Fibroblast of pulmonary artery (primary cell): Measurements from ENCODE around the gene ZFHX3.

ENCODE experiments used
- DNase-seq: peaks from one replicate; pipeline ENCODE4 v3.0.0-alpha.2; 2010; ENCODE audit warnings: low read depth
- H3K4me3 ChIP-seq: replicated peaks from 2 replicates; pipeline ENCODE4 v1.5.1; 2011; ENCODE audit warnings: low read depth, mild to moderate bottlenecking, control low read depth, low read length, moderate library complexity
- TF ChIP-seq, protein P1 (sequence below): IDR thresholded peaks from 2 replicates; pipeline ENCODE4 v1.5.1; 2011; ENCODE audit warnings: mild to moderate bottlenecking, control low read depth, low read length, inconsistent platforms; ENCODE audit errors: missing control alignments

ZFHX3 gene

DNA sequence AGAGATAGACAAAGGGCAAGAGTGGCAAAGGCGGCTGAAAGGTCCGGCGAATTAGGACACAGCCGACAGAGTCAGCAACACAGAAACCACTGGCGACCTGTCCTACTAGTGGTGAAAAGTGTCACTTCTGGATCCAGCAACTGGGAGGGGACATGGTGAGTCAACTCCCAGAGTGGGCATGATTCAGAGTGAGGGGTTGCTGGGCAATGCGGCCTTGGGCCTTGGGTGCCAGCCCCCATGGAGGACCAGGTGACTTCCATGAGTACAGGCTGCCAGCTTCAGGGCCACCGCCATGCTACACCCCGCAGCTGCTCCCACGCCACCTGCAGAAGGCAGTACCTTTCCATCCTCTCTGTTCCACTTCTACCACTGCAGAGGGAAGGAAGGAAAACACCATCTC, 110.6 kb downstream of the ZFHX3 start:
- TF ChIP-seq, protein P1, sequence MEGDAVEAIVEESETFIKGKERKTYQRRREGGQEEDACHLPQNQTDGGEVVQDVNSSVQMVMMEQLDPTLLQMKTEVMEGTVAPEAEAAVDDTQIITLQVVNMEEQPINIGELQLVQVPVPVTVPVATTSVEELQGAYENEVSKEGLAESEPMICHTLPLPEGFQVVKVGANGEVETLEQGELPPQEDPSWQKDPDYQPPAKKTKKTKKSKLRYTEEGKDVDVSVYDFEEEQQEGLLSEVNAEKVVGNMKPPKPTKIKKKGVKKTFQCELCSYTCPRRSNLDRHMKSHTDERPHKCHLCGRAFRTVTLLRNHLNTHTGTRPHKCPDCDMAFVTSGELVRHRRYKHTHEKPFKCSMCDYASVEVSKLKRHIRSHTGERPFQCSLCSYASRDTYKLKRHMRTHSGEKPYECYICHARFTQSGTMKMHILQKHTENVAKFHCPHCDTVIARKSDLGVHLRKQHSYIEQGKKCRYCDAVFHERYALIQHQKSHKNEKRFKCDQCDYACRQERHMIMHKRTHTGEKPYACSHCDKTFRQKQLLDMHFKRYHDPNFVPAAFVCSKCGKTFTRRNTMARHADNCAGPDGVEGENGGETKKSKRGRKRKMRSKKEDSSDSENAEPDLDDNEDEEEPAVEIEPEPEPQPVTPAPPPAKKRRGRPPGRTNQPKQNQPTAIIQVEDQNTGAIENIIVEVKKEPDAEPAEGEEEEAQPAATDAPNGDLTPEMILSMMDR: no peak

DNA sequence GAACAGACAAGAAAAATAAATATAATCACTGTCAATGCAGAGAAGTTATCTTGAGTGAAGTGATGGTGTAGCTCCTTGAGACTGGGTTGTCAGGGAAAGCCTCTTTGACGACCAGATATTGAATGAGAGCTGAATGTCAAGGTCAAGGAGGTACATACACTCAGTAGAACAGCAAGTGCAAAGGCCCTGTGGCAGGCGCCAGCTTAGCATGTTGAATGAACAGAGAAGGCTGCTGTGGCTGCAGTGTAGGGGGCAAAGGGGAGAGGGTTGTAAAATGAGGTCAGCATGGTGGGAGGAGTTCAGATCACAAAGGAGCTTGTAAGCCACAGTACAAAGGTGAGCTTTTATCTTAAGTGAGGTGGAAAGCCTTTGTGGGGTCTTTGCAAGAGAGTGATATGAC, 111.5 kb downstream of the ZFHX3 start:
- TF ChIP-seq, protein P1: no peak
- DNase-seq: no peak
- H3K4me3 ChIP-seq: no peak overlapping the region

More for the DNA sequence above, 110.6 kb downstream of the ZFHX3 start:
- no peak overlapping the region for H3K4me3 ChIP-seq
- no peak for DNase-seq

DNA sequence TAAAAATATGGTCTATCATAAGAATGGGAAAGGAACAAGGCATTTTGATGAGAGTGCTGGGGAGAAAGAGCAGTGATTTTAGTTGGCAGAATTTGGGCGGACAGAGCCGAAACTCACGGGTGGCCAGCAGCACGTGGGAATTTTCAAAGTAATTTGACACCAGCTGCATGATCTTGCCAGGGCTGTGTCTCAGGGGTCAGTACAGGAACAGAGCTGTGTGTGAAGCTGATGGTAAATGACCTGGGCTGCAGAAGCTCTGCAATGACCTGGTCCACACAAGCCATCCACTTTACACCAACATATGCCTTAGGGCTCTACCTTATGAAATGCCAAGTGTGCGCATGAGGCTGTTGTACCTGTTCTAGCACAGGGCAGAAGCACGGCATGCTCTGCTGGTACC, 112.0 kb downstream of the ZFHX3 start:
- no peak for DNase-seq
- H3K4me3 ChIP-seq: no peak overlapping the region
- TF ChIP-seq, protein P1: no peak

DNA sequence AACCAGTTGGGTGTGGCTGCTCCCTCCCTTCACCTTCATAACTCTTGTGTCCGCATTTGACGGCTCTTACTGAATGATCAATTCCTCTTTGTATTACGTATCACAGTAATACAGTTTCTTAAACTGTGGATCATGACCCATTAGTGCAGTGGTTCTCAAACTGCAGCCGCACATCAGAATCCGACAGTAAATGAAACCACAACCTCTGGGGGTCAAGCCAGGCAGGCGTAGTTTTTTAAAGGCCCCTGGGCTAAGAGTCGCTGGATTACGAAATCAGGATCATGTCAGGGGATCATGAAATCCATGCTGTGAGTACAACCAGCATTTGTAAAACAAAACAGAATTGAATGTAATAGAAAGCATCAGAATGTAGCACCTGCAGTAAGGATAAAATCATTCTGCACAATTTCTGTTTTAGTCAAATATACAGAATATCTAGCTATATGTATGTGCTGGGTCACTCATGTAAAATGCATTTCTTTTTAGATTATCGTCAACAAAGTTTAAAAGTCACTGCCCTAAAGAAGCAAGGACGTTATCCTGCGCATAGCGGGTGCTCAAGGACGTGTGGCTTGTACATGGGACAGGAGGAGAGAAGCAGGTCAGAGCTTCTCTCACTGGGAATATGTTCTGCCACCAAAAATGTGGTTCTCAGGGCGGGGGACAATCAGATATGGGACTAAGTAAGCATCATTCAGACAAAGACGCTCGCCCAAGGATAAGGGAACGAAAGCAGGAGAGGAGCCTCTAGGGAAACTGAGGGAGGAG, 113.1 kb downstream of the ZFHX3 start:
- no peak for DNase-seq
- no peak overlapping the region for H3K4me3 ChIP-seq
- TF ChIP-seq, protein P1: no peak

DNA sequence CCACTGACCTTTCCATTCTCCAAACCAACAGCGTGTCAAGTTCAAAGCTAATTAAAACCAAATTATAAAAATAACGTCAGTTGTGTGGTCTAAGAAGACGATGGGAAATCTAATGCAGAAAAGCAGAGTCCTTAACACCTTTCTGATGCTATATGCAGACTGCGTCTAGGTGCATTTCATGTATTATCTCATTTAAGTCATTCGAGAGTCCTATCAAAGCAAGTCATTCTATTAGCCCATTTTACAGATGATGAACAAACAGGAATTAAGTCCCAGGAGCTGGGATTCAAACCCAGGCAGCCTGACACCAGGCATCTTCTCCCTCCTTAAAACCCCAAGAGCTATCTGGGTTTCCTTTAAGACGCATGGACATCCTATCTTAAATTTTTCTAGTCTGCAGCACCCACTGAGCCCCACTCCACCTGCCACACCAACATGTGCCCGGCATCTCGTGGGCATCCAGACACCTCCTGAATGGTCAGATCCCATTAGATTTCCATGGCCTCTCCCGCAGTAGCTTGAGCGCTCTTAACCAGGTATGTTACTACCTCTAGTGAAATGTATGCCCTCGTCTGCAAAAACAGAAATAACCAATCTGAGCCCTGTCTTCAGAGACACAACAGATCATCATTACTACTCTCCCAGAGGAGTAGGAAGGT, 115.1 kb downstream of the ZFHX3 start:
- DNase-seq: no peak
- TF ChIP-seq, protein P1: no peak
- no peak overlapping the region for H3K4me3 ChIP-seq

DNA sequence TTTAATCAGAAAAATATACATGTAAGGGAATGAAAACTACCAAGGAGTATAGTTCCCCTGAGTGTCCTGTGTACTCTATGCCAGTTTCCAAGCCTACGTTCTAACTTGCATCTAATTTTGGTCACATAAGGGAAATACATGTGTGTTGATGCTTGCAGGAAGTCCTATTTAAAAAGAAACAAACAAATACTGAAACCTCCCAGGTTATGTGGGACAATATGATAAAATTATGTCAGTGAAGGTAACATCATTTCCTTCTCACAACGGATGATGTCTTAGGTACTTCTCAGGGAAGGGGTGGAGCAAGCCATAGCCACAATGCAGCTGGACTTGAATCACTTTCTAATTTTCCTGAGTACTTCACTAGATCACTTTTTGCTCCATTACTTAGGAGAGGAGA, 115.9 kb downstream of the ZFHX3 start:
- DNase-seq: peak; percentile 51
- TF ChIP-seq, protein P1: no peak
- H3K4me3 ChIP-seq: peak overlapping the region; percentile 25

DNA sequence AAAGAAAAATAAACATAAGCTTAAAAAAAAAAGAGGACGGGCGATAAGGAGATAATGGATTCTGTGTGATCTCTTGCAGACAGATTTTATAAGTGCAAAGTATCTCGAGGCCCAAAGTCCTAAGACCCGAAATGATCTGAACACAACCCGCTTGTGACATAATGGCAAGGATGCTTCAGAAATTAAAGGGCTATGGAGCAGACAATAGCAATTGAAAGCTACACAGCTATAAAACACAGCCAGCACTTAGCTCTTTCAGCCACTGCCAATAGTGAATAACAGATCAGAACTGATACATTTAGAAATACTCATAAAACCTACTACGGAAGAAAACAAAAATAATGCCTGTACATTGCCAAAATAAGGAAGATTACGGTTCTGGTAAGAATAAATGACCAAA, 117.5 kb downstream of the ZFHX3 start:
- H3K4me3 ChIP-seq: no peak overlapping the region
- DNase-seq: no peak
- TF ChIP-seq, protein P1: no peak
